ENCODE results near the gene TSTD2.
"Not testable (repeated sequence)": the region's sequence is repeated elsewhere in the genome, so short reads cannot be mapped to it uniquely, and the experiment has no call there.

The TSTD2 gene

DNA sequence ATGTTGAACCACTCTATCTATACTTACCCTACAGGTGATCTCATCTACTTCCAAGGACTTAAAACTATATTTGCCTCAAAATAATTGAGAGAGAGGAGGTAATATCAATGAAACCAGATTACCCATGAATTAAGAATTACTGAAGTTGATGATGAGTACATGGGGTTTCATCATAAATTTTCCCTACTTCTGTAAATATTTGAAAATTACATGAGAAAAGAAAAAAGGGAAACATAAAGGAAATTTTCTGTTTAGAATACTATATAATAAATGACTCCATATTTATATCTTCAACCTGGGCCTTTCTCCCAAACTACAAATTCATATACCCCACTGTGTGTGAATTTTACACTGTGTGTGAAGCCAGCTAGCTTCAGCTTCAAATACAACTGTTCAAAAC lies 2.6 kb downstream of the TSTD2 start:
- DNase-seq (ENCODE audit: low read depth in 2 of 2), result no peak

DNA sequence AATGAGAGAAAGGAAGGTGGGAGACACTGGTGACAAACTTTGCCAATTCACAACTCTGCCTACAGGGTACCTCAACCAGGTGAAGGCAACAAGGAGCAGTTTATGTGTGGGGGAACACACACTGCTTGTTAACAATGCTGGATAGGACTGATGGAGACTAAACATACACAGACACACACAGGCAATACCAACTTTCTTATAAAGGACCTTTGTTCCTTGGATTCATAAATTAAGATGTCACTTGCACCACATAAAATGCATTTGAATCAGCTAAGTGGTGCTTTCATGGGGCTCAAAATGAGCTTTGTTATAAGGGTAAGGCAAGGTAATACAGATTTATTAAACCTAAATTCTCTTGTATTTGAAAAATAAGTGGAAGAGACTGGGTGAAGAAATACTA lies 4.0 kb downstream of the TSTD2 start:
- no peak for DNase-seq (ENCODE audit: low read depth in 2 of 2)

DNA sequence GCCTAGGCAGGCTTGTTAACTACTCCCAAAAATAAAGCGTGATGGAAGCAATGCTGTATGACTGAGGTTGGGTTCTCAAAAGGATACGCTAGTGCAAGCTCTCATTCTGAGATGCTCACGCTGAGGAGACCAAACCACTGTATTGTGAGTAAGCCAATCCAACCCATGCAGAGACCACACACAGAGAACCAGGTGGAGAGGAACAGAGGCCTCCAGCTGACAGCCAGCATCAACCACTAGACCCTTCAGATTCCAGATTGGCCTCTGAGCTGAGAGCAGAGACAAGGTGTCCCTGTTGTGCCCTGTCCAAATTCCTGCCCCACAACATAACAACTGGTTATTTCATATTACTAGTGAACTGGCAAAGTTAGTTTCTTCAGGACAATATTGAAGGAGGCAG lies 4.5 kb downstream of the TSTD2 start:
- no peak for DNase-seq (ENCODE audit: low read depth in 2 of 2)

DNA sequence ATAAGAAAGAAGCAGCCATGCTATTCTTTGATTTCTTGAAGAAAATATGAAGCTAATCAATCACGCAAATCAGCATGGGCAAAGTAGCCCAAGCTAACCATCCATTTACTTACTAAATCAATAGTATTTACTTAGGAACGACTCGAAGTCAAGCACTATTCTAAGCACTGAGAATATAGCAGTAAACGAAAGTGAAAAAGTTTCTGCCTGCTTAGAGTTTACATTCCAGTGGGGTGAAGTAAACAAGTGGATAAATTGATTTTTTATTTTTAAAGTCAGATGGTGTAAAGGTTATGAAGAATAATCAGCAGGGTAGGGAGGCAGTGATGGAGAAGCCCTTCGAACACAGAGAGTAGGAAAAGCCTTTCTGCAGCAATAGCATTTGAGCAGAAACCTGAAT lies 5.5 kb downstream of the TSTD2 start:
- DNase-seq (ENCODE audit: low read depth in 2 of 2), result no peak

DNA sequence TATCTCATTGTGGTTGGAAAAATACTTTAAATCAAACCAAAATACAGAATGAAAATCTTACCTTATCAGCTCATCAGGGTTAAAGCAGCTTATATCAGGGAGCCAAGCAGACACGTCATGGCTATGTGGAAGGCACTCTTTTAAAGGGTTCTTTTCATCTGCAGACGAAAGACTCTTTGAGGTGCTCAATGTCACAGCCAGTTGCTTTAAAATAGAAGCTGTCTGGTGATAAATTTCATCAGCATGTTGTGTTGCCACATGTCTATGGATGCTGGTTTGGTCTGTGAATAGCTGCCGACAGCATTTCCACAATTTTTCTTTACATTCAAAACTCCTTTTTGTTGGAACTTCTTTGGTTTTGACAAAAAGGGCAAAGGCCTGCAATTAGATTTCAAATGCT lies 7.5 kb downstream of the TSTD2 start:
- no peak for DNase-seq (ENCODE audit: low read depth in 2 of 2)

DNA sequence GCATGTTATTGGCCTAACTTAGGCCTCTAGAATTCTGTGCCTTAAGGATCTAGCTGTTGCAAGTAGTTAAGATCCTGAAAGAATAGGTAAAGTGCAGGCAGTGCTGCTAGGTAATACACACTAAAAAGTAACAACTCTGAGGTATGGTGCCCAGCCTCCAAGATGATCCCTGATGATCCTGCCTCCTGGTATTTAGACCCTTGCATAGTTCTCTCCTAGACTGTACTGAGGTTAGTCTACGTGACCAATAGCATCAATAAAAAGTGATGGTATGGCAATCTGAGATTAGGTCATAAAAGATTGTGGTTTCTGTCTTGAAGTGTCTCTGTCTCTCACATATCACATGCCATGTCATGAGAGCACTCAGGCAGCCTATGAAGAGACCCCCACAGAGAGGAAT lies 9.2 kb downstream of the TSTD2 start:
- DNase-seq (ENCODE audit: low read depth in 2 of 2), result no peak

DNA sequence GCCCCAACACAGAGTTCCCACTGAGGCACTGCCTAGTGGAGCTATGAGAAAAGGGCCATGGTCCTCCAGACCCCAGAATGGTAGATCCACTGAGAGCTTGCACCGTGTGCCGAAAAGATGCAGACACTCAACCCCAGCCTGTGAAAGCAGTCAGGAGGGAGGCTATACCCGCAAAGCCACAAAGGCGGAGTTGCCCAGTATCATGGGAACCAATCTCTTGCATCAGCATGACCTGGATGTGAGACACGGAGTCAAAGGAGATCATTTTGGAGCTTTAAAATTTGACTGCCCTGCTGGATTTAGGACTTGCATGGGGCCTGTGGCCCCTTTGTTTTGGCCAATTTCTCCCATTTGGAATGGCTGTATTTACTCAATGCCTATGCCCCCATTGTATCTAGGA lies 10.7 kb downstream of the TSTD2 start:
- not testable (repeated sequence) for DNase-seq (ENCODE audit: low read depth in 2 of 2)

DNA sequence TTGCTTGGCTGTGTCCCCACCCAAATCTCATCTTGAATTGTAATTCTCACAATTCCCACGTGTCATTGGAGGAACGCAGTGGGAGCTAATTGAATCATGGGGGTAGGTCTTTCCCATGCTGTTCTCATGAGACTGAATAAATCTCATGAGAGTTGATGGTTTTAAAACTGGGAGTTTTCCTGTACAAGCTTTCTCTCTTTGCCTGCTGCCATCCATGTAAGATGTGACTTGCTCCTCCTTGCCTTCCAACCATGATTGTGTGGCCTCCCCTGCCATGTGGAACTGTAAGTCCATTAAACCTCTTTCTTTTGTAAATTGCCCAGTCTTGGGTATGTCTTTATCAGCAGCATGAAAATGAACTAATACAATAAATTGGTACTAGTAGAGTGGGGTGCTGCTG lies 13.1 kb downstream of the TSTD2 start:
- DNase-seq (ENCODE audit: low read depth in 2 of 2), result not testable (repeated sequence)

DNA sequence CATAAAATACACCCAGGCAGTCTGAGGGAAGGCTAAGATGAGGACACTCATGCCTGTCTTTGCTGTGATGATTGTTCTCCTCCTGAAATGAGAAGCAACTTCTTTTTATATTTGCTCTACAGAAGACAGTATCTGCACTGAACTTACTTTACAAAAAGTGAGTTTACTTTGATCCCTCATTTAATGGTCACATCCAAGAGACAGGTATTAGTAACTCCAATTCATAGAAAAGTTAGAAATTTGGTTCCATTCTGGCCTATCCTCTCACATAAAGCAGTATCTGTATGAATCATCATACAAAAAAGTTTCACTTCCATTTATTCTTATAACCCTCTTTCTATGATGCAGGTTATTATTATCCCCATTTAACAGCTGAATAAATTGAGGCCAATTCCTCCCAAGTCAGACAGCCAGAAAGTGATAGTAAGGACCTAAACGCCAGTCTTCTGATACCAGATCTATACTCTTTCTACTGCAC lies 15.2 kb downstream of the TSTD2 start:
- no peak for DNase-seq (ENCODE audit: low read depth in 2 of 2)

DNA sequence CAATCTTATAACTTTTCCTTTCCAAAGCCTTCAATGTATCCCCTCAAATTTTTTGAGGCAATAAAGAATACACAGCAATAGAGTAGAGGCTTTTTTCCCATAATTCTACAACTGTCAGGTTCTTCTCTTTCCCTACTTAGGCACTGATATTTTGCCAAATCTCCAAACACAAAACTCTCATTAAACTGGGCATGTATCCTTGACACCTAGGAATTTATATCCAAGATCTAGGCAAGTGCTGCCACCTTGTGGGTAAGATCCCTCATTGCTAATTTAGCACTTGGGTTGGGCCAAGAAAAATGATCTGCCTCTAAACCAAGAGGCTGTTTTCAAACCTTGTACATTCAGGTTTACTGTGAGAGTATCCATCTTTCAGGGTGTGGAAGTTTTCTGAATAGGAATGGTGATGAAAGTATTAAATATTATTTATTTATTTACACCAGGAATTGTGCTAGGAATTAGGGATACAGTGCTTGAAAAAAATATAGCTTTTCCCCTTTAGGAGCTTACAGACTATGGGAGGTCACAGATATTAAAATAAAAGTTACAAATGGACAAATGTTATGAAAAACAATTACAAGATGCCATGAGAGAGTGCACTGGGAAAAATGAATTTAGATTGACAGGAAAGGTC lies 17.6 kb downstream of the TSTD2 start:
- peak; percentile 33 to 41 for DNase-seq (ENCODE audit: low read depth in 2 of 2)

DNA sequence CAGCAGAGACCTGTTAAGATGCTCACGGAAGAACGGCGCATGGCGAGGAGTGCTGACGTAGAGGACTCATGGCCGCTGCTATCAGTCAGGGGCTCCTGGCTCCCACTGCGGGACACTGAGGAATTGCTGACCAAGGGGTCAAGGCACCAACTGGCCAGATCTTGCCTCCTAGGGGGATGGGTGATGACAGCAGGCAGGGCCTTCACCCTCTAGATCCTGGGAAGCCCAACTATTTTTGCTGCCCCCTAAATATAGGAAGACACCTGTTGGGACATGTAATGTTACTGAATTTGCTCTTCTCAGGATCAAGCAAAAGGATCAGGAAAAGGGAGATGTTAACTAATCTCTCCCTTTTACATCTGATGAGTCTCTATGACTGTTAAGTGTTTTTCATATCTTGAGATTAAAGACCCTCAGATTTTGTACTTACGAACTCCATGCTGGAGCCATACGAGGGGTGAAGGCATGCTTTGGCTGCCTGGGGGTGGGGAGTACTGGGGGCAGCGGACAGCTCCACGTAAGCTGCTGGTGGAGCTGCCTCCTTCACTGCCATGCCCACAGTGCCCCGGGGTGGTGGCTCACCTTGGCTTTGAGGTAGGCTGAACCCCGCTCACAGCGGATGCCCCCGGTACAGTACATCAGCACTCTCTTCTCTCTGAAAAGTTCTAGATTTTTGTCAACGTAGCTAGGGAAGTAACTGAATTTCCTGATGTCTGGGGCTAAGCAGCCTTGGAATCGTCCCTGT lies 28.1 kb downstream of the TSTD2 start:
- no peak for DNase-seq (ENCODE audit: low read depth in 2 of 2)

DNA sequence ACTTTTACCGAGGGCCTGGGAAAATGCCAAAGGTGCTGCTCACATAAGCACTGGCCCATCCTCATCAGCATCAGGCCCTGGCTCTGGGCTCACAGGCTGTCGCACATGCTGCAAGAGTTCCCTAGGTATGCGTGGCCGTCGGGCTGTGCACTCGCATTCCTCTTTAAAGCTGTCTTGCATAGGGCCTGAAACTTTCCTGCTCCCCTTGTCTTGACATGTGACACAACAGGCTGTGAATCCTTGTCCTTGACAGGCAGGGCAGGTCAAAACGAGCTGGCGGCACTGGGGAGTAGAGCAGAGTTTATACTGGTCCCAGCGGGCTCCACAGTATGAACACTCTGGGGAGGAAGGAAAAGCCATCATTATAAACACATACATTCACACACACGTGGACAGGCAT lies 30.7 kb downstream of the TSTD2 start:
- no peak for DNase-seq (ENCODE audit: low read depth in 2 of 2)

DNA sequence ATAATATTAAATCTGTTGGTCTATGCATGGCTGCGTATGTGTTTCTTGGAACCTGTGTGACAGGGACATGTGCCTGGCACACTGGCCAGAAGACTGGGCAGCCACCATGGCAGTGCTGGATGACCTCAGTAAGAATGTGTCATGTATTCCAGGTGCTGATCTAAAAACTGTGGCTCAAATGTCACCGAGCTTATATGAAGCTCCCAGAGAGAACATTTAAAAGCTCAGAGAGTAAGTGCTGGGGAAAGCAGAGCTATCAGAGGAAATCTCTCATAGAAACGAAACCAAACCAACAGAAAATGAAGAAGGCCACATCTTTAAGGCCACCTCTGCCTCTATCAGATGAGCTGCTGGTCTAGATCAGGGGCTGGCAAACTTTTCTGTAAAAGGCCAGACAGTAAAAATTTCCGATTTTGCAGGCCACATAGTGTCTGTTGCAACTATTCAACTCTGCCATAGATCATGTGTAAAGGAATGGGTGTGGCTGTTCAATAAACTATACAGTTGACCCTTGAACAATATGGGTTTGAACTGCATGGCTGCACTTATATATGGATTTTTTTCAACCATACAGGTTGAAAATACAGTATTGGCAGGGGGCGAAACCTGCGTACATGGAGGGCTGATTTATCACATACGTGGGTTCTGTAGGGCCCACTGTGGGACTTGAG lies 31.8 kb downstream of the TSTD2 start:
- no peak for DNase-seq (ENCODE audit: low read depth in 2 of 2)

DNA sequence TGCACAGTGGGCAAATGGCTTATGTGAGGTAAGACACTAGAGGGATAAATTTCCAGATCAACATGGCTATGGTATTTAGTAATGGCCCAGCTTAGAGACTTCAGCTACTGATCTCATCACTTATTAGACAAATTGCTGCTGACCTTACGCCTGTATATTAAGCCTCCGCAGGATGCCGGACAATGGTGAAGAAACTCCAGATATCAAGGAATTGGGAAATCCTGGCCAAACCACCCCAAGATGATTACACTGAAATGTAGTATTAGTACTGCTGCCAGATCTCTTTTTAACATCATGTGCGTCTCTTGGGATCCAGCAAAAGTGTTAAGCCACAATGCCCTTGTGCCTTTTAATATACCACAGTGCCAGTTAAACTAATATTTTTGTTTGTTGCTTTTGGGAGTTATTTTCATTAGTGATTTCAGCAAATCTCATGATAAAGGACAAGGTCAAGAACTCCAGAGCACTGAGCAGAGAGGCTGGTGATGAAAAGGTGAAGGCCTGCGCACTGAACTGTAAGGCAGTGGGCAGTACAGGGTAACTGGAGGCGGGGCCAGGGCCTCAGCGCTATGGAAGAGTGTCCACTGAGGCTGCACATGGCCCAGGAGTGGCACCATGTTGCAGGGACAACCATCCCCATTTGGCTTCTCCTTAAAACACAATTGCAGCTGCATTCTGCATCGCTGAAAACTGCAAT lies 32.5 kb downstream of the TSTD2 start:
- no peak for DNase-seq (ENCODE audit: low read depth in 2 of 2)

DNA sequence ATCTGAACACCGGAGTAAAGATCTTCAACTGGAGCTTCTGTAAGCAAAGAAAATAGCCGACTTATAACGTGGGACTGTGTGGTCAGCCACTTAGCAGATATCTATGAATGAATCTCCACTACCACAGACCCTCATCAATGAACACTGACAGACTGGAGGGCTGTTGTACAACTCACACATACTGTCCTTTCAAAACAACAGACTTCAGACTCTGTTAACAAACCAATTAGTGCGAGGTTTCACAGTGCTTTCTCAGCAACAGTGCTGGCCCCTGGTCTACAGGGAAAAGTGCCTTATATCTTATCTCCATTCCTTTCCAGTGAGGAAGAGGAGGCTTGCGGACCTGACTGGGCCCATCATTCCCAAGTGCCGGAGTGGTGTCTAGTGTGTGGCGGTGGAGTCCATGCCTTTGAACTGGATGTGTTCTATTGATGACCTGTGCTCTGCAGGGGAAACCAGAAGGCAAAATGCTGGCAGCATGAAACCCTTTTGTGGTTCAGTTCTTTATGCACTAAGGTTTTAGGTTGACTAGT lies 33.8 kb downstream of the TSTD2 start:
- DNase-seq (ENCODE audit: low read depth in 2 of 2), result no peak

DNA sequence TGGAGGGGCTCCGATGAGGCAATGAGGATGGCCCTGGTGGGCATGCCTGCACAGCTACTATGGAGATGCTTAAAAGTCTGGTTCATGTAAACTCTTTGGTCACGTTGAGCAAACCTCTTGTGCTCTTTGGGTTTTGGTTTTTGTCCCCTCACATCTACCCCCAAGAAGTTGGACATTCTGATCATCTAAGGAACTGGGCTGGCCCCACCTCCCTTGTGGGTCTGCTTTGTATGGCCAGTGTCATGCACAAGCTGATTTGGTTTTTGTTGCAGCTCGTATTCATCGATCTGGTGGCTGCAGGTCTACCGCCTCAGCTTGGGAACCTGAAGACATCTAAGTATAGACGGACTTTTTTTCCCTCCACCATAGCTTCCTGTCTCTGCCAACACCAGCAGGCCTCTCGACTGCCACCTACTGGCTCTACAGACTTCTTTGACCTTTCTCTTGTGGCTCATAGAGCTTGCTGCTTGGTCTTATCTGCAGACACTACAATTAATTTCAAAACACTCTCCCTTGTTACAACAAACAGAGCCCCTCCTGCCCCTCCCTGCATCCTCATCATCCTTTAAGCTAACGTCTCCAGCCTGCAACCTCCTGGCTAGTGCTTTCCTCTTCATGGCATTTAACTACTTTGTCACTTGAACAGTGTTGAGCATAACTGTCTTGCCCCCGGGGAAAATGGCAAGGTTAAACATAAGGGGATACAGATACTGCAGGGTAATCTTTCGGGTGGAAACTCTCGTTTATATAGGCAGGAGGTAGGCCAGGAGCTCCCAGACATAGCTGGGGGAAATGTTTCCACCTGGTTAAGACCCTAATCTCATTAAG lies 34.5 kb downstream of the TSTD2 start:
- DNase-seq (ENCODE audit: low read depth in 2 of 2), result peak; percentile 56 to 60

DNA sequence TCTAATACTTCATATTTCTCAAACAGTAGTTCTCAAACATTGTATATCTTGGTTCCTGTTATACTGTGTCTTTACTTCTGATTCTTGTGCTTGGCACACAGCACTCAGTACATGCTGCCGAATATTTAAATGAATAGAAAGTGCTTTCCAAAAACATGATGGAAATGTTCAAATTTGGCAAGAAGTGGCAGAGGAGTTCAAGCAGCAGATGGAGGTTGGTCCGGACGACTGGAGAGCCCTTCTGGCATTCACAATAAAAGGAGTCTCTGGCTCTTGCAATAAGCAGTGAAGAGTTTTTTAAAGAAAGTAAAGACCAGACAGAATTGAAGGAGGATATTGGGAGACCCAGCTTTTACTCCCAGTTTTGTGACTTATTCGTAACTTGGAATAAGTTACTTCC lies 36.3 kb downstream of the TSTD2 start:
- DNase-seq (ENCODE audit: low read depth in 2 of 2), result no peak

DNA sequence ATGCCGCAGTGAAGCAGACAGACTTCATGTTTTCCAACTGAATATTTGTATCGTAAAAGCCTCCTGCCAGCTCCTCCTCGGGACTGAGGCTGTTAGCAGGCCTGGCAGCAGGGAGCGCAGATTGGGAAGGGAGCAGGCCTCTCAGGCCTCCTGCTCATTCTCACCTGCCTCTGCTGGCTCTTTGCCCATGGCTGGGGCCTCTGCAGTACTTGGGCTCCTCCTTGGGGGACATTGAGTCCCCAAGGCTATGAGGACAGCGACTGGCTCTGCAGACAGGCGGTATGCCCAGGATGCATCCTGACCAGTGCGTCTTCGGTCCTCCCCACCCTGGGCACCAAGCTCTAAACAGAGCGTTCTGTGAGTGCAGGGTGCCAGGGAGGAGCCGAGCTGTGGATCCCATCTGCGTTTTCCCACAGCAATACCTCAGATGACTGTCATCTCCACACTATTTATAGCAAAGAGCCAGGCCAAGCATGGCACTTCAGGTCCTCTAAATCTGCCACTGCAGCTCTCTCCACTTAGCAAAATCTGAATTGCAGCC lies 38.7 kb downstream of the TSTD2 start:
- no peak for DNase-seq (ENCODE audit: low read depth in 2 of 2)

DNA sequence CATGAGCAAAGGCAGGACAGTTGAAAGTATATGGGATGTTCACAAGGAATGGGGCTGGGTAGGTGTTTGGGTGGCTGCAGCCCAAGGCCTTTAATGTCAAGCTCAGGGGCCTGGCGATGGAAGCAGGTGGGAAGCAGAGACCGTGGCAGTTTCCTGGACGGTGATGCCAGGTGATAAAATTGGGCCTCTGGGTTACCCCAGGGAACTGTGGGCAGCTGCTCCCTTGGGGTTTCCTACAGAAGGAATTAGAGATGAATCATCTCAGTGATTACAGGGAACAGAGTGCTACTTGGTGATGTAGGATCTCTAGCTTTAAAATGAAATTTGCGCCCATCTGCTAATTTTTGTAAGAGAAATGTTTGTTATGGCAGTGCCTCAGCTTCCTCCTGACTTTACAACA lies 39.2 kb downstream of the TSTD2 start:
- no peak for DNase-seq (ENCODE audit: low read depth in 2 of 2)

DNA sequence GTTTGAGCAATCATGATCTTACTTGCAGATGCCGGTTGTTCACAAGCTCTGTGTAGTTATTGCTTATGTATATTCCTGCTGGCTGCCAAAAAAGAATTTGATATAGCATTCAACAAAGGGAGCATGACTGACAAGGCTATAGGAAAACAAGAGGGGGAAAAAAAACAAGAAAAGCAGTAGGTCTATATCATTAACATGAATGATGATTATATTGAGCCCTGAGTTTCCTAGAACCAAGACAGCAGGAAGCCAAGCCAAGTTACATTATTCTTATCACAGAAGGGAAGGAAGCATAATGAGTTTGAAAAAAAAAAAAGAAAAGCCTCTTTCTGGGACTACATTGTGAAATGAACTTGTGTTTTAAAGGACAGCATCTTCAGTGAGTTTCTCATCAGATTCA lies 41.0 kb downstream of the TSTD2 start:
- DNase-seq (ENCODE audit: low read depth in 2 of 2), result no peak

DNA sequence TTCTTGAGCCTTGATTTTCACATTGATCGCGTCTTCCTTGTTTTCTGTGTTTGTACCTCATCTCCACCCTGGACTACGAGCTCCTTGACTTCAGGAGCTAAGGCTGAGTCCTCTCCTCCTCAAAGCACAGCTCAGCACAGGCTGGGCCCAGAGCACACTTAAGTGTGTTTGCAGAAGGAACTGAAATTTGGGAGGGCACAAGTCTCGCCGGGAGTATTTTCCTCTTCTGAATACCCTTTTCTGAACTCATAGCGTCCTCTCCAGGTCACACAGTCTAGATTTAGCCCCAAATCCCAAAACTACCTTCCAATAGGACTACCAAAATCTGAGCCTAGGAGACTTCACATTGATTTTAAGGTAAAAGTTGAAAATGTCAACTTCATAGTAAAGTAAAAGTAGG lies 41.6 kb downstream of the TSTD2 start:
- no peak for DNase-seq (ENCODE audit: low read depth in 2 of 2)
